Caco-2 (cell line): ENCODE results near the gene IGSF21. TPM values are rescaled to one million over a fixed set of nuclear protein-coding genes. Genes with fewer than 3 reads are reported as not detected.

Source experiments
- BruUV-seq: library from RNA; stranded (reverse); fragments of 400-500 nt; replicated peaks from 2 replicates; lab custom pipeline; 2021; lab: Mats Ljungman, UMichigan
- CTCF ChIA-PET: fragments of 300-600 bp; sonication (Branson Sonifier 250); formaldehyde crosslinking; loops from one replicate; lab custom pipeline; 2022; ENCODE audit warnings: antibody characterized with exemption; lab: Charles Lee
- POLR2A ChIA-PET: fragments of 300-600 bp; sonication (Branson Sonifier 250); formaldehyde crosslinking; loops from one replicate; lab custom pipeline; 2022; ENCODE audit warnings: antibody characterized with exemption; lab: Charles Lee
- DNase-seq, 2 experiments: peaks; one replicate each; pipeline versions ENCODE4 v3.0.0 to v3.0.0-alpha.2; 2020 to 2022
- H3K27me3 ChIP-seq: replicated peaks from 2 replicates; pipeline ENCODE4 v1.6.0; 2011; ENCODE audit warnings: low read length; ENCODE audit not compliant: control insufficient read depth, insufficient read depth
- H3K36me3 ChIP-seq: 2 replicates; pipeline ENCODE4 v1.5.1; 2011; ENCODE audit warnings: low read length; ENCODE audit not compliant: control insufficient read depth, insufficient read depth
- H3K4me1 ChIP-seq: fragments of 250-450 bp; sonication (Bioruptor Pico); 2 replicates; pipeline ENCODE4 v1.5.1; 2020; ENCODE audit warnings: mild to moderate bottlenecking
- H3K4me3 ChIP-seq: 2 replicates; pipeline ENCODE4 v1.5.1; 2011; ENCODE audit warnings: low read depth, mild to moderate bottlenecking, control low read depth, low read length
- H3K9me3 ChIP-seq: fragments of 250-450 bp; sonication (Bioruptor Pico); 2 replicates; pipeline ENCODE4 v1.5.1; 2020; ENCODE audit warnings: mild to moderate bottlenecking, moderate library complexity
- H3K27ac Mint-ChIP-seq: one replicate; pipeline ENCODE4 v1.8.0; 2022; ENCODE audit warnings: mixed read lengths; ENCODE audit not compliant: unreplicated experiment
- H3K27me3 Mint-ChIP-seq: one replicate; pipeline ENCODE4 v1.8.0; 2022; ENCODE audit warnings: mixed read lengths; ENCODE audit not compliant: insufficient read depth, unreplicated experiment
- H3K36me3 Mint-ChIP-seq: one replicate; pipeline ENCODE4 v1.8.0; 2022; ENCODE audit warnings: mild to moderate bottlenecking, mixed read lengths; ENCODE audit not compliant: insufficient read depth, unreplicated experiment
- H3K4me1 Mint-ChIP-seq: one replicate; pipeline ENCODE4 v1.8.0; 2022; ENCODE audit warnings: low read depth, mixed read lengths; ENCODE audit not compliant: unreplicated experiment
- H3K4me3 Mint-ChIP-seq: one replicate; pipeline ENCODE4 v1.8.0; 2022; ENCODE audit warnings: mild to moderate bottlenecking, moderate library complexity, mixed read lengths; ENCODE audit not compliant: unreplicated experiment
- H3K9me3 Mint-ChIP-seq: one replicate; pipeline ENCODE4 v1.8.0; 2022; ENCODE audit warnings: mixed read lengths; ENCODE audit not compliant: unreplicated experiment
- intact Hi-C: fragments of 100-400 bp; cut with micrococcal nuclease; formaldehyde crosslinking; loops from one replicate; pipeline ENCODE4 v1.10.0; 2022; ENCODE audit not compliant: unreplicated experiment
- total RNA-seq: library from RNA; stranded (reverse); gene quantifications from 2 replicates; pipeline ENCODE4 v1.2.3, GENCODE V29; 2022
- TF ChIP-seq, protein P1 (sequence below), 2 experiments: fragments of 200-600 bp in 1 of 2; IDR thresholded peaks; 1 replicate in 1 of 2; 2 replicates in 1 of 2; pipeline versions ENCODE4 v1.5.1 to v1.8.0; 2011 to 2022; ENCODE audit warnings: antibody characterized with exemption in 1 of 2, control low read depth in 1 of 2, inconsistent platforms in 1 of 2, low read depth in 1 of 2, low read length in 1 of 2, mild to moderate bottlenecking in 1 of 2, moderate library complexity in 1 of 2; ENCODE audit not compliant: insufficient read depth in 1 of 2, severe bottlenecking in 1 of 2, unreplicated experiment in 1 of 2

Gene IGSF21
- total RNA-seq, 1 experiment from 2014 or later, result not detected

DNA sequence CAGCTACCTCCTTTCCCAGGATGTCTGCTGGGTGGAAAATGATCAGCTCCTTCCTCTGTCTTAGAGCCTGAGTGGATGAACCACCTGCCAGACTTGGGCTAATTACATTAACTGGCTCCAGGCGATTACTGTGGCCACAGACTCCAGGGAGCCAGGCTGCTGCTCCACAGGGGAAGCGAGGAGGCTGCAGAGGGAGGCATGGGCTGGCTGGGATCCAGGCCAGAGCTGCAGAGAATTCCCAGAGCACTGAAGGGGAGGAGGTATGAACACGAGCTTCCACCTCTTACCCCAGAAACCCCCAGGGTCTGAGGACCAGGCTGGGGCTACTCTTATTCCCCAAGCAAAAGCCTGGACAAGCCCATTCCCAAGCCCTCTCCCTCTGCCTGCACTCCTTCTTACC lies 237.2 kb downstream of the IGSF21 start:
- BruUV-seq, result no TSS peak
- H3K27me3 Mint-ChIP-seq, result peaks cover 13% of the 10 kb centered on the region
- TF ChIP-seq, protein P1, sequence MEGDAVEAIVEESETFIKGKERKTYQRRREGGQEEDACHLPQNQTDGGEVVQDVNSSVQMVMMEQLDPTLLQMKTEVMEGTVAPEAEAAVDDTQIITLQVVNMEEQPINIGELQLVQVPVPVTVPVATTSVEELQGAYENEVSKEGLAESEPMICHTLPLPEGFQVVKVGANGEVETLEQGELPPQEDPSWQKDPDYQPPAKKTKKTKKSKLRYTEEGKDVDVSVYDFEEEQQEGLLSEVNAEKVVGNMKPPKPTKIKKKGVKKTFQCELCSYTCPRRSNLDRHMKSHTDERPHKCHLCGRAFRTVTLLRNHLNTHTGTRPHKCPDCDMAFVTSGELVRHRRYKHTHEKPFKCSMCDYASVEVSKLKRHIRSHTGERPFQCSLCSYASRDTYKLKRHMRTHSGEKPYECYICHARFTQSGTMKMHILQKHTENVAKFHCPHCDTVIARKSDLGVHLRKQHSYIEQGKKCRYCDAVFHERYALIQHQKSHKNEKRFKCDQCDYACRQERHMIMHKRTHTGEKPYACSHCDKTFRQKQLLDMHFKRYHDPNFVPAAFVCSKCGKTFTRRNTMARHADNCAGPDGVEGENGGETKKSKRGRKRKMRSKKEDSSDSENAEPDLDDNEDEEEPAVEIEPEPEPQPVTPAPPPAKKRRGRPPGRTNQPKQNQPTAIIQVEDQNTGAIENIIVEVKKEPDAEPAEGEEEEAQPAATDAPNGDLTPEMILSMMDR (IDR thresholded peaks at IDR 0.05; ENCODE audit: insufficient read depth in 1 of 2, low read depth in 1 of 2, low read length in 1 of 2, severe bottlenecking in 1 of 2, unreplicated experiment in 1 of 2), result no peak
- DNase-seq, result no peak
- no peak overlapping the region for H3K27ac Mint-ChIP-seq
- no peaks in the 10 kb centered on the region for H3K36me3 ChIP-seq
- H3K9me3 ChIP-seq, result no peaks in the 10 kb centered on the region
- no peaks in the 10 kb centered on the region; the same call in 1 of the 2 replicates for H3K27me3 ChIP-seq
- no peaks in the 10 kb centered on the region for H3K4me1 ChIP-seq
- H3K4me3 Mint-ChIP-seq, result no peak overlapping the region
- ChIA-PET POLR2A (no interaction called here), CTCF (interaction anchor here (1.1 kb wide), 1 partner anchor 231 kb away, joined by 4 read pairs; no protein-coding TSS in a partner anchor)
- no peaks in the 10 kb centered on the region for H3K9me3 Mint-ChIP-seq
- intact Hi-C loops, result no loop called here
- no peak overlapping the region for H3K4me3 ChIP-seq
- no peaks in the 10 kb centered on the region for H3K36me3 Mint-ChIP-seq
- no peaks in the 10 kb centered on the region for H3K4me1 Mint-ChIP-seq

GRCh38 chr1:18347559-18347958 lies 240.0 kb downstream of the IGSF21 start:
- Histone ChIP-seq H3K27me3 (no peaks in the 10 kb centered on the region), H3K4me3 (no peak overlapping the region), H3K36me3 (no peaks in the 10 kb centered on the region), H3K4me1 (no peaks in the 10 kb centered on the region), H3K9me3 (no peaks in the 10 kb centered on the region)
- POLR2A ChIA-PET, result no interaction called here
- no peak overlapping the region for H3K27ac Mint-ChIP-seq
- CTCF ChIA-PET, result no interaction called here
- TF ChIP-seq, protein P1 (IDR thresholded peaks at IDR 0.05; ENCODE audit: insufficient read depth in 1 of 2, low read depth in 1 of 2, low read length in 1 of 2, severe bottlenecking in 1 of 2, unreplicated experiment in 1 of 2), result no peak
- no peaks in the 10 kb centered on the region for H3K9me3 Mint-ChIP-seq
- BruUV-seq, result no TSS peak
- no peak for DNase-seq
- no peaks in the 10 kb centered on the region for H3K36me3 Mint-ChIP-seq
- H3K4me1 Mint-ChIP-seq, result no peaks in the 10 kb centered on the region
- intact Hi-C loops, result no loop called here
- peaks cover 11% of the 10 kb centered on the region for H3K27me3 Mint-ChIP-seq
- H3K4me3 Mint-ChIP-seq, result no peak overlapping the region

DNA sequence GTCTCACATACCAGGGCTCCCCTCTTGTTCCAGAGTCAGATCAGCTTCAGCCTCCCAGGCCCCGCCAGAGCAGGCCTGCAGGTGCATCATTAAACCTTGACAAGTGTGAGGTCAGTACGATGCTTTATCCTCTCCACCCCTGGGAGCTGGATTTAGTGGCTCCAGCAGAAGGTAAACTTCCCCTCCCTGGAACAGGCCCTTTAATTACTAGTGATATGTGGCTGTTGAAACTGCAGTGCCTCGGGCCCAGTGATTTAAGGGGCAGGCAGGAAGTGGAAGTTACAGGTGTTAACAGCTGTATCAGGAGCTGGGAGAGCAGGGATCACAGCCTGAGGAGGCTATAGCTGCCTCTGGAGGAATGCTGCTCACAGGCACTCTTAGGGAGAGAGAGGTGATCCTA lies 240.8 kb downstream of the IGSF21 start:
- intact Hi-C loops, result no loop called here
- BruUV-seq, result no TSS peak
- TF ChIP-seq, protein P1 (IDR thresholded peaks at IDR 0.05; ENCODE audit: insufficient read depth in 1 of 2, low read depth in 1 of 2, low read length in 1 of 2, severe bottlenecking in 1 of 2, unreplicated experiment in 1 of 2), result no peak
- no peaks in the 10 kb centered on the region for H3K9me3 ChIP-seq
- H3K4me1 ChIP-seq, result no peaks in the 10 kb centered on the region
- Mint-ChIP-seq H3K36me3 (no peaks in the 10 kb centered on the region), H3K27me3 (peaks cover 8% of the 10 kb centered on the region), H3K4me3 (no peak overlapping the region), H3K4me1 (no peaks in the 10 kb centered on the region), H3K9me3 (no peaks in the 10 kb centered on the region), H3K27ac (no peak overlapping the region)
- ChIA-PET CTCF (no interaction called here), POLR2A (no interaction called here)
- DNase-seq, result no peak
- H3K4me3 ChIP-seq, result no peak overlapping the region
- no peaks in the 10 kb centered on the region for H3K27me3 ChIP-seq
- H3K36me3 ChIP-seq, result no peaks in the 10 kb centered on the region
